Inflammatory macrophage (primary cell): ENCODE measurements around the gene TENT4B.

Source experiments
- DNase-seq, 2 donors: peaks; one replicate each; pipeline ENCODE4 v3.0.0-alpha.2; 2020 to 2022

Gene TENT4B

GRCh38 chr16:50260206-50261159, 107.4 kb downstream of the TENT4B start:
- no peak for DNase-seq

GRCh38 chr16:50261160-50261706, 108.1 kb downstream of the TENT4B start:
- no peak for DNase-seq

- DNase-seq: no peak
These were observed 108.7 kb downstream of the TENT4B start for GRCh38 chr16:50261707-50262235.

- no peak for DNase-seq
These were observed 110.2 kb downstream of the TENT4B start for GRCh38 chr16:50263060-50263909.

GRCh38 chr16:50263940-50264929, 111.1 kb downstream of the TENT4B start:
- no peak for DNase-seq

GRCh38 chr16:50265260-50265659, 112.2 kb downstream of the TENT4B start:
- peak; percentile 11 to 46 for DNase-seq

- no peak for DNase-seq
These were observed 112.7 kb downstream of the TENT4B start for GRCh38 chr16:50265716-50266336.

GRCh38 chr16:50266337-50267091, 113.4 kb downstream of the TENT4B start, which contains the start of gene ADCY7:
ADCY7 (plus strand) TSS chr16:50266551; CDS start chr16:50288180, 21,629 bp downstream.
- peak; percentile 79 to 89 for DNase-seq

- no peak for DNase-seq
These were observed 114.1 kb downstream of the TENT4B start for GRCh38 chr16:50267151-50267631.

GRCh38 chr16:50267651-50268050, 114.5 kb downstream of the TENT4B start:
- peak; percentile 63 to 74 for DNase-seq

- no peak for DNase-seq
These were observed 115.2 kb downstream of the TENT4B start for GRCh38 chr16:50268352-50268751.

GRCh38 chr16:50269061-50269705, 116.1 kb downstream of the TENT4B start:
- DNase-seq: no peak

GRCh38 chr16:50269769-50270509, 116.8 kb downstream of the TENT4B start:
- DNase-seq: no peak

- DNase-seq: peak; percentile 31 to 50
These were observed 117.5 kb downstream of the TENT4B start for GRCh38 chr16:50270510-50271147.

- no peak for DNase-seq
These were observed 118.3 kb downstream of the TENT4B start for GRCh38 chr16:50271148-50272041.

GRCh38 chr16:50272111-50272571, 119.0 kb downstream of the TENT4B start:
- DNase-seq: peak; percentile 55 to 66
